ENCODE results near the gene CLDN1.

Gene CLDN1

DNA sequence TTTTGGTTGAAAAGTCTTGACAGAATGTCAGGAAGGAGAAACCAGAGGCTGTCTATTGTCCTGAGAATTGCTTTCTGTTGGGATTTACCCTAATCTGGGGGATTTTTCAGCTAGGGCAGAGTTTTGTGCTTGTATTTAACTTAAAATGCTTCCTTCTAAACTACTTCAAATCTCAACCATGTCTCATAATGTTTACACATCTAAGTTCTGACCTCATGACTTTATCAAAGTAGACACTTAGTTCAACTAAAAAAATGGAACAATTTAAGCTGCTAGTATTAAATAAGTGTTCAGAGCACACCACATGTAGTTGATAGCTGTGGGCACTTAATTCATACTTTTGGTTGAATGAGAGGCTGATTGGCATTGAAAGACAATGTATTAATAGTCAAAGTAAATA, 28.2 kb downstream of the CLDN1 start:
- DNase-seq (ENCODE audit: low spot score): no peak
- in situ Hi-C loops (cut with MboI; ENCODE audit: low sequenced_read_pairs, unreplicated experiment): no loop called here

DNA sequence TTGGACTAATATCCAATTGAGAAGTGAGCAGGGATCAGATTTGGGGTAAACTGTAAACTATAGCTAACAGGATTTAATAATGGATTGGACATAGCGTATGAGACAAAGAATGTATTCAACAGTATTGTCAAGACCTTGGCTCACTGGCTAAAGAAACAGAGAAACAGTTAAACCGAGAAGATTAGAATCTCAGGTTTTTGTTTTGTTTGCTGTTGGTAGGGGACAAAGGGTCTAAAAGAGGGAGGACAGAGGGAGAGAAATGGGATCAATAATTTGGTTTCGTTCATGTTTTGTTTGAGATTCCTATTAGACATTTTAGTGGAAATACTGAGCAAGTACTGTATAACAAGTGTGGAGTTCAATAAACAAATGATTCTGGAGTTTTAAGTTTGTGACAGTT, 28.6 kb downstream of the CLDN1 start:
- no peak for DNase-seq (ENCODE audit: low spot score)
- in situ Hi-C loops (cut with MboI; ENCODE audit: low sequenced_read_pairs, unreplicated experiment): no loop called here
- TF ChIP-seq, protein P1, sequence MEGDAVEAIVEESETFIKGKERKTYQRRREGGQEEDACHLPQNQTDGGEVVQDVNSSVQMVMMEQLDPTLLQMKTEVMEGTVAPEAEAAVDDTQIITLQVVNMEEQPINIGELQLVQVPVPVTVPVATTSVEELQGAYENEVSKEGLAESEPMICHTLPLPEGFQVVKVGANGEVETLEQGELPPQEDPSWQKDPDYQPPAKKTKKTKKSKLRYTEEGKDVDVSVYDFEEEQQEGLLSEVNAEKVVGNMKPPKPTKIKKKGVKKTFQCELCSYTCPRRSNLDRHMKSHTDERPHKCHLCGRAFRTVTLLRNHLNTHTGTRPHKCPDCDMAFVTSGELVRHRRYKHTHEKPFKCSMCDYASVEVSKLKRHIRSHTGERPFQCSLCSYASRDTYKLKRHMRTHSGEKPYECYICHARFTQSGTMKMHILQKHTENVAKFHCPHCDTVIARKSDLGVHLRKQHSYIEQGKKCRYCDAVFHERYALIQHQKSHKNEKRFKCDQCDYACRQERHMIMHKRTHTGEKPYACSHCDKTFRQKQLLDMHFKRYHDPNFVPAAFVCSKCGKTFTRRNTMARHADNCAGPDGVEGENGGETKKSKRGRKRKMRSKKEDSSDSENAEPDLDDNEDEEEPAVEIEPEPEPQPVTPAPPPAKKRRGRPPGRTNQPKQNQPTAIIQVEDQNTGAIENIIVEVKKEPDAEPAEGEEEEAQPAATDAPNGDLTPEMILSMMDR (IDR thresholded peaks at IDR 0.05; ENCODE audit: borderline replicate concordance, control extremely low read depth, extremely low read depth, insufficient read depth, missing control alignments): no peak

More for the DNA sequence above, 28.2 kb downstream of the CLDN1 start:
- TF ChIP-seq, protein P1 (IDR thresholded peaks at IDR 0.05; ENCODE audit: borderline replicate concordance, control extremely low read depth, extremely low read depth, insufficient read depth, missing control alignments): no peak

DNA sequence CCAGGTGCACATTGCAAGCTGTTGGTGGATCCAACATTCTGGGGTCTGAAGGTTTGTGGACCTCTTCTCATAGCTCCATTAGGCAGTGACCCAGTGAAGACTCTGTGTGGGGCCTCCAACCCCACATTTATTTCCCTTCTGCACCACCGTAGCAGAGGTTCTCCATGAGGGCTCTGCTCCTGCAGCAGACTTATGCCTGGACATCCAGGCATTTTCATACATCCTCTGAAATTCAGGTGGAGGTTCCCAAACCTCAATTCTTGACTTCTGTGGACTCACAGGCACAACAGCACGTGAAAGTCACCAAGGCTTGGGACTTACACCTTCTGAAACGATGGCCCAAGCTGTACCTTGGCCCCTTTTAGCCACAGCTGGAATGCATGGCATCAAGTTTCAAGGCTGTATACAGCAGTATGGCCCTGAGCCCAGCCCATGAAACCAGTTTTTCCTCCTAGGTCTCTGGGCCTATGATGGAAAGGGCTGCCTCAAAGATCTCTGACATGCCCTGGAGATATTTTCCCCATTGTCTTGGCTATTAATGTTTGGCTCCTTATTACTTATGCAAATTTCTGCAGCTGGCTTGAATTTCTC, 30.2 kb downstream of the CLDN1 start:
- in situ Hi-C loops (cut with MboI; ENCODE audit: low sequenced_read_pairs, unreplicated experiment): no loop called here
- TF ChIP-seq, protein P1 (IDR thresholded peaks at IDR 0.05; ENCODE audit: borderline replicate concordance, control extremely low read depth, extremely low read depth, insufficient read depth, missing control alignments): no peak
- no peak for DNase-seq (ENCODE audit: low spot score)

DNA sequence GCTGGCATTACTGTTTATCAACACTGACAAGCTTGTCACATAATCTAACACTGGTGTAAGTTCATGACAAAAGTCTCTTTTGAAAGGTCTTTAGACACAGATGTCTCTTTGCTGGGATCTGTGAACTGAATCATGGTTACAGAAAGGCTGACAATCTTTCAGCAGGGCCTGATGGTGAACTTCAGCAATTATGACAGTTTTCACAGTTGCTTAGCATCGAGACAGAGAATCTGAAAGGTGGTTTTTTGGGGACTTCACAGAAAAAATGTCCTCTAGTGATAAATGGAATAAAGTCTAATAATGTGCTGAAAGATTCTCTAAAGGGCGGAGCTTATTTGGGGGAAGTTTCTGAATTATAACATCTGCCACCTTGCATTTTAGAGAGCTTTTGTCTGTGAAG, 32.3 kb downstream of the CLDN1 start:
- TF ChIP-seq, protein P1 (IDR thresholded peaks at IDR 0.05; ENCODE audit: borderline replicate concordance, control extremely low read depth, extremely low read depth, insufficient read depth, missing control alignments): no peak
- in situ Hi-C loops (cut with MboI; ENCODE audit: low sequenced_read_pairs, unreplicated experiment): no loop called here
- DNase-seq (ENCODE audit: low spot score): no peak

DNA sequence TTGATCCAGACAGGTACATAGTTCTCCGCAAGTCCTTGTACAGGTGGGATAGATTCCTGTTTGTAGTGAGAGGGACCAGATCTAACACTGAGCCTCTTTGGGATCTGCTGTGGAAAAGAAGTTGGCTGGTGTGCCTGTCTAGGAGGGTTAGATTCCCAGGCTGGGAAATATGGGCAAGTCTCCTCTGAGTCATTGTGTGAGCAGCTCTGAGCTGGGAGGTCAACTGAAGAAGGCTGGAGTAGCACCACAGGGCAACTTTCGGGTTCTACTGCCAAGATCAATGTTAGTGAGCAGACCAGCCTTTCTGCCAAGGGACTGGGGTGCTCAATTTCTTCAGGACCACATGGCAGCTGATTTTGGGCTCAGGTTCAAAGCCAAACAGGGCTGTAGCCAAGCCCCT, 33.4 kb downstream of the CLDN1 start:
- DNase-seq (ENCODE audit: low spot score): no peak
- TF ChIP-seq, protein P1 (IDR thresholded peaks at IDR 0.05; ENCODE audit: borderline replicate concordance, control extremely low read depth, extremely low read depth, insufficient read depth, missing control alignments): no peak
- in situ Hi-C loops (cut with MboI; ENCODE audit: low sequenced_read_pairs, unreplicated experiment): no loop called here

DNA sequence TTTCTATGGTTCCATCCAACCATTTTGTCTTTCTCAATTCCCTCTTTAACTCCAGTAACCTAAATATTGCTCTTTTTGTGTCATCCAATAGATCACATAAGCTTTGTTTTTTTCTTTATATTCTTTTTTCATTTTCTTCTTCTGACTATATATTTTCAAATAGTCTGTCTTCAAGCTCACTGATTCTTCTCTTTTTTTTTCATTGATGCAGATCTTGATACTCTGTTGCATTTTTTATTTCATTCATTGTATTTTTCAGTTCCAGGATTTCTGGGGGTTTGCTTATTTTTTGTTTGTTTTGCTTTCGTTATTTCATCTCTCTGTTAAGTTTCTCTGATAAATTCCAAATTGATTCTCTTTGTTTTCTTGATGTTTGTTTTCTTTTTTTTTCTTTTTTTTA, 36.2 kb downstream of the CLDN1 start:
- TF ChIP-seq, protein P1 (IDR thresholded peaks at IDR 0.05; ENCODE audit: borderline replicate concordance, control extremely low read depth, extremely low read depth, insufficient read depth, missing control alignments): no peak
- in situ Hi-C loops (cut with MboI; ENCODE audit: low sequenced_read_pairs, unreplicated experiment): no loop called here
- no peak for DNase-seq (ENCODE audit: low spot score)
